ENCODE results near the gene MSRB3. TPM values are rescaled to one million over a fixed set of nuclear protein-coding genes. Genes with fewer than 3 reads are reported as not detected.

The MSRB3 gene
- total and polyA plus RNA-seq, 2 experiments from 2014 or later = 0.95 to 1.7 TPM

DNA sequence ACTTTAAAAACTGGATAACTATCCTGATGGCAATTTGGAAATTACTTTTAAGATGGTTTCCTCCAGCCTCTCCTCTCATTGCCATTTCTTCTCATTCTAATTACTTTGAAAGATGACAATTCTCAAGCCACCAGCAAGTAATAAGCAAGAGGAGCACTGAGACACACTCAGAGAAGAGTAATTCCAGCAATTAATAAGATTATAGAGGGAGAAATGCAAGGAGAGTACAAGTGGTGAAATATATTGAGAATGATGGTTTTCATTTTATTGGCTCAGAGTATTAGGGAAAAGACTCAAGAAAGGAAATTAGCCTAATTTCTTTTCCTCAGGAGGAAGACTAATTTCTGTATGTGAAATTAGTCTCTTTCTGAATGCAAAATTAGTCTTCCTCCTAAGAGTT lies 20.5 kb upstream of the MSRB3 start:
- Mint-ChIP-seq H3K27ac (no peak overlapping the region), H3K27me3 (ENCODE audit: insufficient read depth, low read depth, poor library complexity) (no peaks in the 10 kb centered on the region), H3K9me3 (no peaks in the 10 kb centered on the region), H3K4me3 (no peak overlapping the region), H3K4me1 (peaks cover 3% of the 10 kb centered on the region; the same call in 2 of the 3 replicates), H3K36me3 (ENCODE audit: low read depth) (no peaks in the 10 kb centered on the region)
- H3K4me3 ChIP-seq = no peak overlapping the region
- no peak for DNase-seq (ENCODE audit: low spot score)
- H3K4me1 ChIP-seq (ENCODE audit: insufficient read depth) = no peaks in the 10 kb centered on the region
- no peaks in the 10 kb centered on the region for H3K27me3 ChIP-seq (ENCODE audit: insufficient read depth)
- H2AFZ ChIP-seq = no peak overlapping the region
- no peaks in the 10 kb centered on the region for H3K36me3 ChIP-seq (ENCODE audit: insufficient read depth)
- H3K9me2 ChIP-seq (ENCODE audit: insufficient read depth) = no peaks in the 10 kb centered on the region
- ATAC-seq = no peak
- H4K20me1 ChIP-seq (replicated peaks; ENCODE audit: insufficient read depth) = no peaks in the 10 kb centered on the region
- no peak overlapping the region for H3K27ac ChIP-seq (ENCODE audit: low read depth)
- no peaks in the 10 kb centered on the region for H3K79me2 ChIP-seq (replicated peaks; ENCODE audit: insufficient read depth)
- no peak overlapping the region for H3K4me2 ChIP-seq
- H3F3A ChIP-seq (replicated peaks; ENCODE audit: low read depth) = no peaks in the 10 kb centered on the region
- TF ChIP-seq, protein P1, sequence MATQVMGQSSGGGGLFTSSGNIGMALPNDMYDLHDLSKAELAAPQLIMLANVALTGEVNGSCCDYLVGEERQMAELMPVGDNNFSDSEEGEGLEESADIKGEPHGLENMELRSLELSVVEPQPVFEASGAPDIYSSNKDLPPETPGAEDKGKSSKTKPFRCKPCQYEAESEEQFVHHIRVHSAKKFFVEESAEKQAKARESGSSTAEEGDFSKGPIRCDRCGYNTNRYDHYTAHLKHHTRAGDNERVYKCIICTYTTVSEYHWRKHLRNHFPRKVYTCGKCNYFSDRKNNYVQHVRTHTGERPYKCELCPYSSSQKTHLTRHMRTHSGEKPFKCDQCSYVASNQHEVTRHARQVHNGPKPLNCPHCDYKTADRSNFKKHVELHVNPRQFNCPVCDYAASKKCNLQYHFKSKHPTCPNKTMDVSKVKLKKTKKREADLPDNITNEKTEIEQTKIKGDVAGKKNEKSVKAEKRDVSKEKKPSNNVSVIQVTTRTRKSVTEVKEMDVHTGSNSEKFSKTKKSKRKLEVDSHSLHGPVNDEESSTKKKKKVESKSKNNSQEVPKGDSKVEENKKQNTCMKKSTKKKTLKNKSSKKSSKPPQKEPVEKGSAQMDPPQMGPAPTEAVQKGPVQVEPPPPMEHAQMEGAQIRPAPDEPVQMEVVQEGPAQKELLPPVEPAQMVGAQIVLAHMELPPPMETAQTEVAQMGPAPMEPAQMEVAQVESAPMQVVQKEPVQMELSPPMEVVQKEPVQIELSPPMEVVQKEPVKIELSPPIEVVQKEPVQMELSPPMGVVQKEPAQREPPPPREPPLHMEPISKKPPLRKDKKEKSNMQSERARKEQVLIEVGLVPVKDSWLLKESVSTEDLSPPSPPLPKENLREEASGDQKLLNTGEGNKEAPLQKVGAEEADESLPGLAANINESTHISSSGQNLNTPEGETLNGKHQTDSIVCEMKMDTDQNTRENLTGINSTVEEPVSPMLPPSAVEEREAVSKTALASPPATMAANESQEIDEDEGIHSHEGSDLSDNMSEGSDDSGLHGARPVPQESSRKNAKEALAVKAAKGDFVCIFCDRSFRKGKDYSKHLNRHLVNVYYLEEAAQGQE (IDR thresholded peaks at IDR 0.05; ENCODE audit: unreplicated experiment) = no peak
- TF ChIP-seq ZNF331 (CRISPR knock-in tag; IDR thresholded peaks at IDR 0.05; ENCODE audit: low read depth) (no peak), ETS1 (IDR thresholded peaks at IDR 0.05) (no peak), CTCF (conservative IDR thresholded peaks at IDR 0.05; ENCODE audit: low read depth in 2 of 2) (no peak), EZH2phosphoT487 (IDR thresholded peaks at IDR 0.05; ENCODE audit: unreplicated experiment) (no peak), ZNF114 (CRISPR knock-in tag; IDR thresholded peaks at IDR 0.05) (no peak), POLR2AphosphoS5 (IDR thresholded peaks at IDR 0.05; ENCODE audit: low read depth) (no peak), JUNB (IDR thresholded peaks at IDR 0.05; ENCODE audit: unreplicated experiment) (no peak), STAT1 (IDR thresholded peaks at IDR 0.05; ENCODE audit: unreplicated experiment) (no peak), EZH2 (IDR thresholded peaks at IDR 0.05; ENCODE audit: low read depth, unreplicated experiment) (no peak), NANOG (IDR thresholded peaks at IDR 0.05; ENCODE audit: borderline replicate concordance) (no peak), CREB1 (CRISPR knock-in tag; IDR thresholded peaks at IDR 0.05; ENCODE audit: low read depth) (no peak)
- TF ChIP-seq, protein P2, sequence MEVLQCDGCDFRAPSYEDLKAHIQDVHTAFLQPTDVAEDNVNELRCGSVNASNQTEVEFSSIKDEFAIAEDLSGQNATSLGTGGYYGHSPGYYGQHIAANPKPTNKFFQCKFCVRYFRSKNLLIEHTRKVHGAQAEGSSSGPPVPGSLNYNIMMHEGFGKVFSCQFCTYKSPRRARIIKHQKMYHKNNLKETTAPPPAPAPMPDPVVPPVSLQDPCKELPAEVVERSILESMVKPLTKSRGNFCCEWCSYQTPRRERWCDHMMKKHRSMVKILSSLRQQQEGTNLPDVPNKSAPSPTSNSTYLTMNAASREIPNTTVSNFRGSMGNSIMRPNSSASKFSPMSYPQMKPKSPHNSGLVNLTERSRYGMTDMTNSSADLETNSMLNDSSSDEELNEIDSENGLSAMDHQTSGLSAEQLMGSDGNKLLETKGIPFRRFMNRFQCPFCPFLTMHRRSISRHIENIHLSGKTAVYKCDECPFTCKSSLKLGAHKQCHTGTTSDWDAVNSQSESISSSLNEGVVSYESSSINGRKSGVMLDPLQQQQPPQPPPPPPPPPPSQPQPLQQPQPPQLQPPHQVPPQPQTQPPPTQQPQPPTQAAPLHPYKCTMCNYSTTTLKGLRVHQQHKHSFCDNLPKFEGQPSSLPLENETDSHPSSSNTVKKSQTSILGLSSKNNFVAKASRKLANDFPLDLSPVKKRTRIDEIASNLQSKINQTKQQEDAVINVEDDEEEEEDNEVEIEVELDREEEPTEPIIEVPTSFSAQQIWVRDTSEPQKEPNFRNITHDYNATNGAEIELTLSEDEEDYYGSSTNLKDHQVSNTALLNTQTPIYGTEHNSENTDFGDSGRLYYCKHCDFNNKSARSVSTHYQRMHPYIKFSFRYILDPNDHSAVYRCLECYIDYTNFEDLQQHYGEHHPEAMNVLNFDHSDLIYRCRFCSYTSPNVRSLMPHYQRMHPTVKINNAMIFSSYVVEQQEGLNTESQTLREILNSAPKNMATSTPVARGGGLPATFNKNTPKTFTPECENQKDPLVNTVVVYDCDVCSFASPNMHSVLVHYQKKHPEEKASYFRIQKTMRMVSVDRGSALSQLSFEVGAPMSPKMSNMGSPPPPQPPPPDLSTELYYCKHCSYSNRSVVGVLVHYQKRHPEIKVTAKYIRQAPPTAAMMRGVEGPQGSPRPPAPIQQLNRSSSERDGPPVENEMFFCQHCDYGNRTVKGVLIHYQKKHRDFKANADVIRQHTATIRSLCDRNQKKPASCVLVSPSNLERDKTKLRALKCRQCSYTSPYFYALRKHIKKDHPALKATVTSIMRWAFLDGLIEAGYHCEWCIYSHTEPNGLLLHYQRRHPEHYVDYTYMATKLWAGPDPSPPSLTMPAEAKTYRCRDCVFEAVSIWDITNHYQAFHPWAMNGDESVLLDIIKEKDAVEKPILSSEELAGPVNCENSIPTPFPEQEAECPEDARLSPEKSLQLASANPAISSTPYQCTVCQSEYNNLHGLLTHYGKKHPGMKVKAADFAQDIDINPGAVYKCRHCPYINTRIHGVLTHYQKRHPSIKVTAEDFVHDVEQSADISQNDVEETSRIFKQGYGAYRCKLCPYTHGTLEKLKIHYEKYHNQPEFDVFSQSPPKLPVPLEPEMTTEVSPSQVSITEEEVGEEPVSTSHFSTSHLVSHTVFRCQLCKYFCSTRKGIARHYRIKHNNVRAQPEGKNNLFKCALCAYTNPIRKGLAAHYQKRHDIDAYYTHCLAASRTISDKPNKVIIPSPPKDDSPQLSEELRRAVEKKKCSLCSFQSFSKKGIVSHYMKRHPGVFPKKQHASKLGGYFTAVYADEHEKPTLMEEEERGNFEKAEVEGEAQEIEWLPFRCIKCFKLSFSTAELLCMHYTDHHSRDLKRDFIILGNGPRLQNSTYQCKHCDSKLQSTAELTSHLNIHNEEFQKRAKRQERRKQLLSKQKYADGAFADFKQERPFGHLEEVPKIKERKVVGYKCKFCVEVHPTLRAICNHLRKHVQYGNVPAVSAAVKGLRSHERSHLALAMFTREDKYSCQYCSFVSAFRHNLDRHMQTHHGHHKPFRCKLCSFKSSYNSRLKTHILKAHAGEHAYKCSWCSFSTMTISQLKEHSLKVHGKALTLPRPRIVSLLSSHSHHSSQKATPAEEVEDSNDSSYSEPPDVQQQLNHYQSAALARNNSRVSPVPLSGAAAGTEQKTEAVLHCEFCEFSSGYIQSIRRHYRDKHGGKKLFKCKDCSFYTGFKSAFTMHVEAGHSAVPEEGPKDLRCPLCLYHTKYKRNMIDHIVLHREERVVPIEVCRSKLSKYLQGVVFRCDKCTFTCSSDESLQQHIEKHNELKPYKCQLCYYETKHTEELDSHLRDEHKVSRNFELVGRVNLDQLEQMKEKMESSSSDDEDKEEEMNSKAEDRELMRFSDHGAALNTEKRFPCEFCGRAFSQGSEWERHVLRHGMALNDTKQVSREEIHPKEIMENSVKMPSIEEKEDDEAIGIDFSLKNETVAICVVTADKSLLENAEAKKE (CRISPR knock-in tag; IDR thresholded peaks at IDR 0.05) = no peak
